ENCODE data around the gene CEP164.

DNA sequence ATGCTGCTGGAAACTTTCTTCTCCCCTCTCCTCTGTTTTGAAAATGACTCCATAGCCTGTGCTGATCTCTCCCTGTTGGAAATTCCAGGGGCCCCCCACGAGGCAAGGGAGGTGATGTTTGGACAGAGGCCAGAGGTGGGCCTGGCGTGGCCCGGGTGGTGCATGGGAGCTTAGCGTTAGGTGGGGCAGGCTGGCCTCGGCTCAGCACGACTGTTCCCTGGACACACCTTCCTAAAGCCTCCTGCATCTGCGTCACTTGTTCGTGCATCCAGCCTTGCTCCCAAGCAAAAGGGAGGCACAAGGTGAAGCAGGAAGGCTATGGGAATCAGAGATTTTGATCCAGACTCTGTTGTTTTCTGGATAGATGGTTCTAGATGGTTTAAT is 135.2 kb downstream of the CEP164 start:
- TF ChIP-seq RAD21 (IDR thresholded peaks at IDR 0.05; ENCODE audit: low read length) (no peak), SMC3 (IDR thresholded peaks at IDR 0.05; ENCODE audit: low read depth, low read length) (no peak), CTCF (conservative IDR thresholded peaks at IDR 0.05; ENCODE audit: low read depth, low read length) (no peak), RFX5 (IDR thresholded peaks at IDR 0.05; ENCODE audit: low read depth, low read length) (no peak), RCOR1 (IDR thresholded peaks at IDR 0.05; ENCODE audit: insufficient replicate concordance, low read length) (no peak), POLR2A (IDR thresholded peaks at IDR 0.05; ENCODE audit: low read depth, low read length) (no peak), CHD1 (IDR thresholded peaks at IDR 0.05; ENCODE audit: low read depth, low read length) (no peak), NFE2L2 (IDR thresholded peaks at IDR 0.05; ENCODE audit: low read depth, low read length) (no peak), MAZ (IDR thresholded peaks at IDR 0.05; ENCODE audit: borderline replicate concordance, low read depth, low read length) (no peak), BHLHE40 (IDR thresholded peaks at IDR 0.05; ENCODE audit: low read depth, low read length) (no peak), CEBPB (IDR thresholded peaks at IDR 0.05; ENCODE audit: low read depth, low read length) (no peak)

Measured in IMR-90 (cell line).